SU-DHL-6 (cell line): ENCODE measurements around the gene SERPINB10.

Experiments
- H2AFZ ChIP-seq: fragments of 200-600 bp; sonication (generic); 2 replicates; pipeline ENCODE4 v1.6.1; 2014; ENCODE audit warnings: low read depth, mild to moderate bottlenecking, moderate library complexity, mixed read lengths, antibody characterized with exemption, low read length; ENCODE audit not compliant: severe bottlenecking
- H3F3A ChIP-seq: fragments of 200-600 bp; shearing (Covaris generic); 2 replicates; pipeline ENCODE4 v1.6.0; 2016; ENCODE audit warnings: antibody characterized with exemption, mild to moderate bottlenecking; ENCODE audit not compliant: insufficient read depth
- H3K27ac ChIP-seq: fragments of 200-600 bp; sonication (generic); 2 replicates; pipeline ENCODE4 v1.5.1; 2016; ENCODE audit warnings: low read depth, mild to moderate bottlenecking, low read length, moderate library complexity, mixed read lengths
- H3K27me3 ChIP-seq: fragments of 200-600 bp; sonication (generic), shearing (Covaris generic); 2 replicates; pipeline ENCODE4 v1.6.0; 2014; ENCODE audit warnings: mild to moderate bottlenecking, low read length
- H3K36me3 ChIP-seq: fragments of 200-600 bp; sonication (generic); 2 replicates; pipeline ENCODE4 v1.6.1; 2014; ENCODE audit warnings: mild to moderate bottlenecking, low read length, mixed read lengths
- H3K4me2 ChIP-seq: fragments of 300-600, 200-600 bp; shearing (Covaris generic), sonication (generic); 2 replicates; pipeline ENCODE4 v1.6.0; 2014; ENCODE audit warnings: low read length, low read depth, mild to moderate bottlenecking; ENCODE audit not compliant: poor library complexity, severe bottlenecking
- H3K4me3 ChIP-seq: fragments of 200-600 bp; sonication (generic); 2 replicates; pipeline ENCODE4 v1.5.1; 2014; ENCODE audit warnings: antibody characterized with exemption, low read length, mild to moderate bottlenecking, mixed read lengths; ENCODE audit not compliant: insufficient read depth, poor library complexity, severe bottlenecking
- H3K79me2 ChIP-seq: fragments of 200-600 bp; sonication (generic); 2 replicates; pipeline ENCODE4 v1.6.1; 2014; ENCODE audit warnings: mild to moderate bottlenecking, low read length, moderate library complexity; ENCODE audit not compliant: insufficient read depth
- H3K9ac ChIP-seq: fragments of 200-600 bp; sonication (generic); 2 replicates; pipeline ENCODE4 v1.7.0; 2014; ENCODE audit warnings: mild to moderate bottlenecking, low read length
- H3K9me2 ChIP-seq: fragments of 200-600 bp; sonication (generic); replicated peaks from 2 replicates; pipeline ENCODE4 v1.6.1; 2014; ENCODE audit warnings: low read length; ENCODE audit not compliant: insufficient read depth
- H3K9me3 ChIP-seq: fragments of 200-600 bp; sonication (generic); 2 replicates; pipeline ENCODE4 v1.6.1; 2014; ENCODE audit warnings: low read length, mixed read lengths; ENCODE audit not compliant: insufficient read depth
- H4K20me1 ChIP-seq: fragments of 200-600 bp; sonication (generic); 2 replicates; pipeline ENCODE4 v1.6.1; 2014; ENCODE audit warnings: low read depth, mild to moderate bottlenecking, antibody characterized with exemption, low read length, moderate library complexity, mixed read lengths
- EZH2phosphoT487 ChIP-seq: fragments of 200-600 bp; sonication (generic), shearing (Covaris generic); conservative IDR thresholded peaks from 2 replicates; pipeline ENCODE4 v1.6.1; 2018; ENCODE audit warnings: mild to moderate bottlenecking, antibody characterized with exemption, low read length, moderate library complexity, mixed read lengths
- TF ChIP-seq, protein P1 (sequence below): fragments of 200-600 bp; sonication (generic); IDR thresholded peaks from one replicate; pipeline ENCODE4 v1.5.1; 2017; ENCODE audit warnings: antibody characterized with exemption, mild to moderate bottlenecking, low read length, moderate library complexity; ENCODE audit not compliant: insufficient read depth, poor library complexity, severe bottlenecking

Gene SERPINB10

DNA sequence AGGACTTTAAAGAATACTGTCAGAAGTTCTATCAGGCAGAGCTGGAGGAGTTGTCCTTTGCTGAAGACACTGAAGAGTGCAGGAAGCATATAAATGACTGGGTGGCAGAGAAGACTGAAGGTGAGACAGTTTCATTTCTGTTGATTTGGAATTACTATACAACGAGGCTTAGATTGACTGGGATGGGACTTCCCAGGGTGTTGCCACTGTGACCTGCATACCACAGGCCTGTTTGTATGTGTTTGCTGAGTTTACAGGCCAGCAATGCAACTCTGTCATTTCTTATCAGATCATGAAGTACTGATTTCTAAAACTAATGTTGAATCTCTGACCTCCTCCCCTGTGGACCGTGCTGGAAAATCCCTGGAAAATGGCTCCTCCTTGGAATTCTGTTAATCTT lies 74.0 kb downstream of the SERPINB10 start:
- H3K36me3 ChIP-seq, result no peaks in the 10 kb centered on the region
- no peaks in the 10 kb centered on the region for H3K9me3 ChIP-seq
- H3K4me3 ChIP-seq, result no peak overlapping the region
- H4K20me1 ChIP-seq, result no peaks in the 10 kb centered on the region
- H3K9ac ChIP-seq, result no peak overlapping the region
- H3K4me2 ChIP-seq, result no peak overlapping the region
- TF ChIP-seq, protein P1, sequence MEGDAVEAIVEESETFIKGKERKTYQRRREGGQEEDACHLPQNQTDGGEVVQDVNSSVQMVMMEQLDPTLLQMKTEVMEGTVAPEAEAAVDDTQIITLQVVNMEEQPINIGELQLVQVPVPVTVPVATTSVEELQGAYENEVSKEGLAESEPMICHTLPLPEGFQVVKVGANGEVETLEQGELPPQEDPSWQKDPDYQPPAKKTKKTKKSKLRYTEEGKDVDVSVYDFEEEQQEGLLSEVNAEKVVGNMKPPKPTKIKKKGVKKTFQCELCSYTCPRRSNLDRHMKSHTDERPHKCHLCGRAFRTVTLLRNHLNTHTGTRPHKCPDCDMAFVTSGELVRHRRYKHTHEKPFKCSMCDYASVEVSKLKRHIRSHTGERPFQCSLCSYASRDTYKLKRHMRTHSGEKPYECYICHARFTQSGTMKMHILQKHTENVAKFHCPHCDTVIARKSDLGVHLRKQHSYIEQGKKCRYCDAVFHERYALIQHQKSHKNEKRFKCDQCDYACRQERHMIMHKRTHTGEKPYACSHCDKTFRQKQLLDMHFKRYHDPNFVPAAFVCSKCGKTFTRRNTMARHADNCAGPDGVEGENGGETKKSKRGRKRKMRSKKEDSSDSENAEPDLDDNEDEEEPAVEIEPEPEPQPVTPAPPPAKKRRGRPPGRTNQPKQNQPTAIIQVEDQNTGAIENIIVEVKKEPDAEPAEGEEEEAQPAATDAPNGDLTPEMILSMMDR, result no peak
- TF ChIP-seq EZH2phosphoT487, result no peak
- no peak overlapping the region for H3K27ac ChIP-seq
- no peak overlapping the region for H2AFZ ChIP-seq
- H3K27me3 ChIP-seq, result no peaks in the 10 kb centered on the region
- H3K79me2 ChIP-seq, result no peaks in the 10 kb centered on the region
- H3K9me2 ChIP-seq, result no peaks in the 10 kb centered on the region
- H3F3A ChIP-seq, result no peaks in the 10 kb centered on the region

DNA sequence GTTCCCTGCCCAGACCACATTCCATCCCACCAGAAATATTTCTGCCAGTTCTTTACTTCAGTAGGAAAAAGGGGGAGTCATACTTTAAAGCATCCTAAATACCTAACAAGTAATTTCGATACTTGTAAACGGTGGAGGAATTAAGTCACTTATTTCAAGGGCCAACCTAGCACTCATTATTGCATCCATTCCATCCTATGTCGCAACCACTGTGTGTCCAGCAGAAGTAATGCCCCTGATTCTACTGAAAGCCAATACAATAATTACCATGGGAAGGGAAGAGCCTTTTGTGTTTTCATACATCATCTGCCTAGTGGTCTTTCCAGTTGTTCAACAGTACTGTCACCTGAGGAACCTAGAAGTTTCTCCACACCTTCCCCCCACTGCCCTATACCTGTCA lies 74.6 kb downstream of the SERPINB10 start:
- H3K79me2 ChIP-seq, result no peaks in the 10 kb centered on the region
- H2AFZ ChIP-seq, result no peak overlapping the region
- no peaks in the 10 kb centered on the region for H3K36me3 ChIP-seq
- TF ChIP-seq, protein P1, result no peak
- no peak for TF ChIP-seq EZH2phosphoT487
- H3K4me3 ChIP-seq, result no peak overlapping the region
- H3K4me2 ChIP-seq, result no peak overlapping the region
- no peaks in the 10 kb centered on the region for H3K27me3 ChIP-seq
- no peaks in the 10 kb centered on the region for H3K9me2 ChIP-seq
- H3K27ac ChIP-seq, result no peak overlapping the region
- H3K9me3 ChIP-seq, result no peaks in the 10 kb centered on the region
- H3F3A ChIP-seq, result no peaks in the 10 kb centered on the region
- no peaks in the 10 kb centered on the region for H4K20me1 ChIP-seq
- no peak overlapping the region for H3K9ac ChIP-seq
